Measurements from ENCODE around the gene GDI2. TPM values are rescaled to one million over a fixed set of nuclear protein-coding genes. Genes with fewer than 3 reads are reported as not detected.
"Not testable (repeated sequence)": the region's sequence is repeated elsewhere in the genome, so short reads cannot be mapped to it uniquely, and the experiment has no call there.

Gene GDI2
- total RNA-seq, 1 donor from 2014 or later, result 650 TPM

GRCh38 chr10:5788969-5789368 lies 24.3 kb downstream of the GDI2 start:
- DNase-seq (ENCODE audit: low read depth, low spot score), result no peak

- DNase-seq (ENCODE audit: low read depth, low spot score), result no peak
Measured at GRCh38 chr10:5783300-5783699, 29.9 kb downstream of the GDI2 start.

GRCh38 chr10:5782174-5782573 lies 31.1 kb downstream of the GDI2 start:
- DNase-seq (ENCODE audit: low read depth, low spot score), result no peak

GRCh38 chr10:5779730-5780129 lies 33.5 kb downstream of the GDI2 start:
- no peak for DNase-seq (ENCODE audit: low read depth, low spot score)

- not testable (repeated sequence) for DNase-seq (ENCODE audit: low read depth, low spot score)
Measured at GRCh38 chr10:5777758-5778157, 35.5 kb downstream of the GDI2 start.

- peak; percentile 5 for DNase-seq (ENCODE audit: low read depth, low spot score)
Measured at GRCh38 chr10:5776881-5777197, 36.4 kb downstream of the GDI2 start.

- DNase-seq (ENCODE audit: low read depth, low spot score), result no peak
Measured at GRCh38 chr10:5776136-5776880, 36.9 kb downstream of the GDI2 start.

GRCh38 chr10:5775685-5776084 lies 37.5 kb downstream of the GDI2 start:
- no peak for DNase-seq (ENCODE audit: low read depth, low spot score)

GRCh38 chr10:5774987-5775620 lies 38.1 kb downstream of the GDI2 start:
- no peak for DNase-seq (ENCODE audit: low read depth, low spot score)

- no peak for DNase-seq (ENCODE audit: low read depth, low spot score)
Measured at GRCh38 chr10:5766189-5766588, 47.0 kb downstream of the GDI2 start.

GRCh38 chr10:5765617-5766016 lies 47.6 kb downstream of the GDI2 start:
- DNase-seq (ENCODE audit: low read depth, low spot score), result no peak

GRCh38 chr10:5764422-5765297 lies 48.6 kb downstream of the GDI2 start:
- DNase-seq (ENCODE audit: low read depth, low spot score), result no peak

- DNase-seq (ENCODE audit: low read depth, low spot score), result no peak
Measured at GRCh38 chr10:5762531-5762930, 50.7 kb downstream of the GDI2 start.

GRCh38 chr10:5761220-5761619 lies 52.0 kb downstream of the GDI2 start:
- DNase-seq (ENCODE audit: low read depth, low spot score), result no peak

GRCh38 chr10:5760515-5760914 lies 52.7 kb downstream of the GDI2 start:
- DNase-seq (ENCODE audit: low read depth, low spot score), result no peak

GRCh38 chr10:5758927-5759326 lies 54.3 kb downstream of the GDI2 start:
- DNase-seq (ENCODE audit: low read depth, low spot score), result no peak

GRCh38 chr10:5757766-5758517 lies 55.3 kb downstream of the GDI2 start:
- DNase-seq (ENCODE audit: low read depth, low spot score), result no peak

GRCh38 chr10:5752301-5752871 lies 60.8 kb downstream of the GDI2 start:
- DNase-seq (ENCODE audit: low read depth, low spot score), result no peak

GRCh38 chr10:5751601-5752253 lies 61.5 kb downstream of the GDI2 start:
- no peak for DNase-seq (ENCODE audit: low read depth, low spot score)

GRCh38 chr10:5748394-5748803 lies 64.8 kb downstream of the GDI2 start:
- no peak for DNase-seq (ENCODE audit: low read depth, low spot score)

GRCh38 chr10:5746197-5746596 lies 67.0 kb downstream of the GDI2 start:
- DNase-seq (ENCODE audit: low read depth, low spot score), result no peak

All from pulmonary artery endothelial cell (primary cell).